Left renal pelvis (tissue), 4 donors: ENCODE results near the gene ZNF722. TPM values are rescaled to one million over a fixed set of nuclear protein-coding genes. Genes with fewer than 3 reads are reported as not detected.
"Not testable (repeated sequence)": the region's sequence is repeated elsewhere in the genome, so short reads cannot be mapped to it uniquely, and the experiment has no call there.

Source experiments
- DNase-seq, 4 donors: peaks; one replicate each; pipeline ENCODE4 v3.0.0-alpha.2; 2013; ENCODE audit warnings: low read depth in 4 of 4, low spot score in 3 of 4
- polyA plus RNA-seq, 4 donors: library from polyadenylated mRNA; unstranded; fragments of 120-200 nt; gene quantifications; one replicate each; pipeline ENCODE4 v1.2.1, GENCODE V29; 2013; ENCODE audit not compliant: insufficient read length in 4 of 4

Gene ZNF722
- polyA plus RNA-seq = not detected

DNA sequence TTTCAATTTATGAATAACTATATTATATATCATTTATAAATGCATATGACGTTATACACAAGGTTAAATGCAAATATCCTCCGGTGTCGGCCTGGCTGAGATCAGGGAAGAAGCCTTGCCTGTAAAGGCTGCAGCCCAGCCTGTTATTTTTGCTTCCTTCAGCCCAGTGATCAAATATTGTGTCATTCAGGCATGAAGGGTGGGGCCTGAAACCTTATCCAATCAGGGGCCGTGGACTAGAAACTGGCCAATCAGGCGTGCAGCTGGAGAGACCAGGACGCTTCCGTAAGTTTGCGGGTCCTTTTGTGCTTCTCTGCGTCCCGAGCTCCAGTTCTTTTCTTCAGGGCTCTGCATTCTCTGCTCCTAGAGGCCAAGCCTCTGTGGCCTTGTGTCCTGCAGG, at the start of gene ZNF722:
ZNF722 (plus strand) TSS at position 301 of the 400 bp plus-strand sequence. CDS start 113 bp downstream, outside the sequence.
- no peak for DNase-seq

DNA sequence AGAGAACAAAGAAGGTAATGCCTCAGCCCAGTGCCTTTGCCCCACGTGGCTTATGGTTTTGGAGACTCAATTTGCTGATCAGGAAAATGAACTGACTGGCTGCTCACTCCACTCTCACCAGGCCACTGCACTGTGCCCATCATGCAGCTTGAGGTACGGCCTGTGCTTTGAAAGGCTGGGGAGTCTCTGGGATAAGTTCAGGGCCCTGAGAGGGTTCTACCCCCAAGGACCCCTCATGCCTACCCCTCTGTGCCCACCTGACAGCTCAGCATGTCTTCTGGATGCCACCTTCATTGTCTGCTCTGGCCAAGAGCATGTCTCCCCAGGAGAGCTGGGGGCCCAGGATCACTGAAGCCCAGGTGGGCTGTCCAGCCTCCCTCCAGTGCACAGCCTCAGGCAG, 45.5 kb upstream of the ZNF722 start:
- no peak for DNase-seq

DNA sequence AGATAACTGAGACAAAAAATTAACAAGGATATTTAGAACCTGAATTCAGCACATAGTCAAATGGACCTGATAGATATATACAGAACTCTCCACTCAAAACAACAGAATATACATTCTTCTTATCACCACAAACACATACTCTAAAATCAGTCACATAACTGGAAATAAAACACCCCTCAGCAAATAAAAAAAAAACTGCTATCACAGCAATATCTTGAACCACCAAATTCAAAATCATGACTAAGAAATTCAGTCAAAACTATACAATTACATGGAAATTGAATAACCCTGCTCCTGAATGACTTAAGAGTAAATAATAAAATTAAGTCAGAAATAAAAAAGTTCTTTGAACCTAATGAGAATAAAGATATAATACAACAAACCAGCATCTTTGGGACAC, 30.0 kb upstream of the ZNF722 start:
- DNase-seq = no peak

DNA sequence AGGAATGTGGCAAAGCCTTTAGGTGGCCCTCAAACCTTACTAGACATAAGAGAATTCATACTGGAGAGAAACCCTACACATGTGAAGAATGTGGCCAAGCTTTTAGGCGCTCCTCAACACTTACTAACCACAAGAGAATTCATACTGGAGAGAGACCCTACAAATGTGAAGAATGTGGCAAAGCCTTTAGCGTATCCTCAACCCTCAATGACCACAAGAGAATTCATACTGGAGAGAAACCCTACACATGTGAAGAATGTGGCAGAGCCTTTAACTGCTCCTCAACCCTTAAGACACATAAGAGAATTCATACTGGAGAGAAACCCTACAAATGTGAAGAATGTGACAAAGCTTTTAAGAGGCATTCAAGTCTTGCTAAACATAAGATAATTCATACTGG, 16.8 kb downstream of the ZNF722 start:
- DNase-seq = not testable (repeated sequence)

DNA sequence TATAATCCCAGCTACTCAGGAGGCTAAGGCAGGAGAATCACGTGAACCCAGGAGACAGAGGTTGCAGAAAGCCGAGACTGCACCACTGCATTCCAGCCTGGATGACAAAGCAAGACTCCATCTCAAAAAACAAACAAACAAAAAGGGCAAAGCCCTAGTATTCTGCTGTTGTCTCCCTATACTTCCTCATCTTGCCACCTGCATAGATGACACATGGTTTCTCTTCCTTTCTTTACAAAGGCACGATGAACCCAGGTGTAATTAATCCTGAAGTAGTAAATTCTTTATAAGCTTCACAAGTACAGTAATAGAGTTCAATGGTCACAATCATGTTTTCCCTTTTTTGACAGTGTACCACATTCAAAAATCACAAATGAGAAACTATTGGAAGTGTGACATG, 36.7 kb downstream of the ZNF722 start:
- DNase-seq = no peak

DNA sequence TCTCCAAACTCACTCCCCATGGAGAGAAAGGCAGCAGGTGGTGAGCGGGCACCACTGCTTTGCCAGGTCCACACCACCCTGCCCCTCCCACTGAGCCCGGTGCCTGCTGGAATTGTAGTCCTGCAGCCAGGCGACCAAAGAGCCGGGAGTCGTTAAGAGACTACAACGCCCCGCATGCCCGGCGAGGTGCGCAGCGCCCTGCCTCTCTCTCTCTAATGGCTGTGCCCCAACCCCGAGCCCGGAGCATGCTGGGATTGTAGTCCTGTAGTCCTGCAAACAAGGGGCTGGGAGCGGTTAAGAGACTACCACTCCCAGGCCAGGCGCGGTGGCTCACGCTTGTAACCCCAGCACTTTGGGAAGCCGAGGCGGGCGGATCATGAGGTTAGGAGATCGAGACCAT, 38.4 kb downstream of the ZNF722 start:
- DNase-seq = no peak

DNA sequence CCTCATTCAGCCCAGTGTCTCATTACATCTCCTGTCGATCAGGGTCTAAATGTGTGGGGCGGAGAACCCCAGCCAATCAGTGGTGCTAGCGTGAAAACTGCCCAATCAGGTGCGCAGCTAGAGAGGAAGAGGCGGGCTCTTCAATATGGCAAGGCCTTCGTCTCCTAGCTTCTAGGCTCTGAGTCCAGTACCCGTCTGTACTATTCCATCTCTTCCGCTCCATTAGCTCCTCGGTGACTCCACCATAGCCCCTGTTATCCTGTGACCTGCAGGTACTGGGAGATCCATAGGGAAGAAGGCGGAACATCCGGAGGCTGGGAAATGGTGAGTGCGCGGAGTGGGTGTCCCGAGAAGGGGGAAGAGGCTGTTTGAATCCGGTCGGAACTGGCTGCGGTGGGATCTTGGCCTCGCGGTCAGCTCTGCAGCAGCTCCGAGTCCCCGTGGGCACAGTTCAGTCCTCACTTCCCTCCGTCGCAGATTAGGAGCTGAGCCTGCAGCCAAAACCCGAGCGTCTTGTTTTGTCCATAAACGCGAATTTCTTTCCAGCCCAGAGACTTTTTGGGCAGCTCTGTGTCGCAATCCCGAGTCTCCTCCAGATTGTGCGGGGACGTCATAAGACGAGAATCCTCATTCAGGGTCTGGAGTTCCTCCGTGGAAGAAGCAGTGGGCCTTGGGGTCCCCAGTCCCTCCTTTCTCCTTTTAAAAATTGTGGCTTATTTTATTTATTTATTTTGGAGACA, 46.8 kb downstream of the ZNF722 start, which contains the start of gene ZNF727:
ZNF727 (plus strand) TSS at position 134 of the 740 bp plus-strand sequence; CDS start at position 322, 188 bp downstream.
- no peak for DNase-seq

DNA sequence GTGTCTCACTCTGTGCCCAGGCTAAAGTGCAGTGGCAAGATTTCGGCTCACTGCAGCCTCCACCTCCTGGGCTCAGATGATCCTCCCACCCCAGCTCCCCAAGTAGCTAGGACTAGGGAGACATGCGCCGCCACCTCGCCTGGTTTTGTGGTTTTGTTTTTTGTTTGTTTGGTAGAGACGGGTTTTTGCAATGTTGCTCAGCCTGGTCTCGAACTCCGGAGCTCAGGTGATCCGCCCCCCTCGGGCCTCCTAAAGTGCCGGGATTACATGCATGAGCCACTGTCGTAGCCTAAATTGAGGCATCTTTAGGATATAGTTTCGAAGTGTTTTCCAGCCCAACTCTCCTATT, 47.4 kb downstream of the ZNF722 start:
- no peak for DNase-seq

Other genes with a start within 250 kb of the ZNF722 start
- under 1 TPM in 3 of 4 donors, not detected in 1; 0.22 to 0.34 (median 0.24) TPM for gene ZNF727, start 46.6 kb downstream of the ZNF722 start, polyA plus RNA-seq
- gene ZNF735, start 208.4 kb downstream of the ZNF722 start, polyA plus RNA-seq = not detected
- gene ZNF679, start 229.6 kb downstream of the ZNF722 start, polyA plus RNA-seq = not detected